HepG2 (cell line): ENCODE measurements around the gene MEGF6.

Experiments used
- ASH2L ChIP-seq: fragments of 300-600, 200-600 bp; sonication (generic); IDR thresholded peaks from 2 replicates; pipeline ENCODE4 v1.7.0; 2017; ENCODE audit warnings: low read depth, mild to moderate bottlenecking, moderate library complexity, mixed read lengths, low read length; ENCODE audit not compliant: insufficient read length
- CC2D1A ChIP-seq: sonication (generic); formaldehyde crosslinking; IDR thresholded peaks from 2 replicates; pipeline ENCODE4 v1.8.1; 2023; ENCODE audit warnings: mild to moderate bottlenecking, missing genetic modification reagents
- CTCF ChIP-seq: sonication (generic); formaldehyde crosslinking; IDR thresholded peaks from 2 replicates; pipeline ENCODE4 v1.5.0; 2020; ENCODE audit warnings: mild to moderate bottlenecking, missing genetic modification reagents, moderate library complexity
- EZH2 ChIP-seq: conservative IDR thresholded peaks from 2 replicates; pipeline ENCODE4 v1.6.1; 2012; ENCODE audit warnings: mild to moderate bottlenecking, low read depth, low read length, moderate library complexity
- IRF1 ChIP-seq: sonication (generic); formaldehyde crosslinking; IDR thresholded peaks from 2 replicates; pipeline ENCODE4 v1.4.0; 2020; ENCODE audit warnings: low read depth, mild to moderate bottlenecking, missing genetic modification reagents
- MAFF ChIP-seq: IDR thresholded peaks from 2 replicates; pipeline ENCODE4 v1.6.1; 2011; ENCODE audit warnings: low read depth, low read length, improper control_type of control experiment
- MNT ChIP-seq: fragments of 450-650 bp; IDR thresholded peaks from 2 replicates; pipeline ENCODE4 v1.6.1; 2016
- POLR2A ChIP-seq, 2 experiments: IDR thresholded peaks; 2 replicates each; pipeline ENCODE4 v1.6.1; 2011; ENCODE audit warnings: low read depth in 2 of 2, low read length in 2 of 2, mild to moderate bottlenecking in 1 of 2, moderate library complexity in 1 of 2; ENCODE audit not compliant: insufficient read depth in 1 of 2
- RBAK ChIP-seq: sonication (generic); formaldehyde crosslinking; IDR thresholded peaks from 2 replicates; pipeline ENCODE4 v1.5.1; 2020; ENCODE audit warnings: mild to moderate bottlenecking, missing genetic modification reagents
- RFX5 ChIP-seq: IDR thresholded peaks from 2 replicates; pipeline ENCODE4 v1.6.1; 2011; ENCODE audit warnings: low read depth, low read length, improper control_type of control experiment
- UBTF ChIP-seq: sonication (generic); formaldehyde crosslinking; IDR thresholded peaks from 2 replicates; pipeline ENCODE4 v1.4.0; 2020; ENCODE audit warnings: mild to moderate bottlenecking, missing genetic modification reagents
- ZBTB25 ChIP-seq: IDR thresholded peaks from 2 replicates; pipeline ENCODE4 v1.6.1; 2018; ENCODE audit warnings: missing genetic modification reagents
- ZNF121 ChIP-seq: sonication (generic); formaldehyde crosslinking; IDR thresholded peaks from 2 replicates; pipeline ENCODE4 v1.5.0; 2020; ENCODE audit warnings: mild to moderate bottlenecking, missing genetic modification reagents

- TF ChIP-seq IRF1 (no peak), POLR2A (IDR thresholded peaks at IDR 0.05; ENCODE audit: insufficient read depth in 1 of 2, low read depth in 2 of 2, low read length in 2 of 2) (no peak; a peak in 1 of 4 replicates), MAFF (no peak), ZNF121 (no peak), CC2D1A (no peak), ASH2L (no peak), RBAK (CRISPR knock-in tag) (no peak), CTCF (CRISPR knock-in tag) (no peak), UBTF (CRISPR knock-in tag) (no peak), EZH2 (no peak), ZBTB25 (CRISPR knock-in tag) (no peak), RFX5 (no peak), MNT (no peak)
Observed at GRCh38 chr1:3483380-3483779, 127.9 kb downstream of the MEGF6 start.
